ENCODE measurements around the gene NAA20.

Gene NAA20

GRCh38 chr20:20017001-20017843 lies at the start of gene NAA20:
Gene NAA20, plus strand, starts transcription at chr20:20017362. Its CDS starts 35 bp downstream, at chr20:20017397.
- TF ChIP-seq CTCF (conservative IDR thresholded peaks at IDR 0.05; ENCODE audit: low read length) = peak; percentile 72
- peak; percentile 91 for DNase-seq (ENCODE audit: low read depth)
- H3K4me3 ChIP-seq (ENCODE audit: low read length) = peak within 1 kb of the TSS; percentile 88

- H3K4me3 ChIP-seq (ENCODE audit: low read length) = no peak overlapping the region
- DNase-seq (ENCODE audit: low read depth) = no peak
- TF ChIP-seq CTCF (conservative IDR thresholded peaks at IDR 0.05; ENCODE audit: low read length) = no peak
Measured at GRCh38 chr20:19967445-19967844, 49.7 kb upstream of the NAA20 start.

- no peak for TF ChIP-seq CTCF (conservative IDR thresholded peaks at IDR 0.05; ENCODE audit: low read length)
- no peak overlapping the region for H3K4me3 ChIP-seq (ENCODE audit: low read length)
- DNase-seq (ENCODE audit: low read depth) = no peak
Measured at GRCh38 chr20:19968028-19968427, 49.1 kb upstream of the NAA20 start.

- TF ChIP-seq CTCF (conservative IDR thresholded peaks at IDR 0.05; ENCODE audit: low read length) = no peak
- no peak overlapping the region for H3K4me3 ChIP-seq (ENCODE audit: low read length)
- DNase-seq (ENCODE audit: low read depth) = no peak
Measured at GRCh38 chr20:19968466-19969073, 48.6 kb upstream of the NAA20 start.

GRCh38 chr20:19969106-19969505 lies 48.1 kb upstream of the NAA20 start:
- no peak for DNase-seq (ENCODE audit: low read depth)
- no peak for TF ChIP-seq CTCF (conservative IDR thresholded peaks at IDR 0.05; ENCODE audit: low read length)
- no peak overlapping the region for H3K4me3 ChIP-seq (ENCODE audit: low read length)

- peak; percentile 33 for DNase-seq (ENCODE audit: low read depth)
- no peak for TF ChIP-seq CTCF (conservative IDR thresholded peaks at IDR 0.05; ENCODE audit: low read length)
Measured at GRCh38 chr20:19969507-19970255, 47.5 kb upstream of the NAA20 start.

More at GRCh38 chr20:19969507-19970255, 47.5 kb upstream of the NAA20 start:
- H3K4me3 ChIP-seq (ENCODE audit: low read length) = no peak overlapping the region

Data from AG10803 (cell line).